HG03103 (cell line): Measurements from ENCODE around the gene C1QTNF7.

Source experiments
- ATAC-seq: cut with Tn5 transposase; IDR thresholded peaks from one replicate; pipeline ENCODE4 v1.9.1; 2021; ENCODE audit warnings: low read depth; ENCODE audit not compliant: unreplicated experiment

C1QTNF7 gene

GRCh38 chr4:15413010-15413622 is 14.7 kb upstream of the C1QTNF7 start:
- no peak for ATAC-seq

- no peak for ATAC-seq
Observed at GRCh38 chr4:15413623-15414019, 14.2 kb upstream of the C1QTNF7 start.

GRCh38 chr4:15414551-15415091 is 13.2 kb upstream of the C1QTNF7 start:
- no peak for ATAC-seq

GRCh38 chr4:15416357-15417232 is 11.2 kb upstream of the C1QTNF7 start:
- no peak for ATAC-seq

GRCh38 chr4:15417233-15417660 is 10.6 kb upstream of the C1QTNF7 start:
- no peak for ATAC-seq

- ATAC-seq, result no peak
Observed at GRCh38 chr4:15418956-15419355, 8.9 kb upstream of the C1QTNF7 start.

- no peak for ATAC-seq
Observed at GRCh38 chr4:15420642-15421041, 7.2 kb upstream of the C1QTNF7 start.

GRCh38 chr4:15423285-15423711 is 4.5 kb upstream of the C1QTNF7 start:
- ATAC-seq, result no peak

- ATAC-seq, result no peak
Observed at GRCh38 chr4:15425520-15425919, 2.3 kb upstream of the C1QTNF7 start.

- ATAC-seq, result no peak
Observed at GRCh38 chr4:15427161-15427560, 672 bp upstream of the C1QTNF7 start.

- no peak for ATAC-seq
Observed at GRCh38 chr4:15428611-15429010, 778 bp downstream of the C1QTNF7 start.

GRCh38 chr4:15434091-15434490 is 6.3 kb downstream of the C1QTNF7 start:
- ATAC-seq, result no peak

- no peak for ATAC-seq
Observed at GRCh38 chr4:15434676-15435075, 6.8 kb downstream of the C1QTNF7 start.

GRCh38 chr4:15436513-15436912 is 8.7 kb downstream of the C1QTNF7 start:
- ATAC-seq, result no peak

GRCh38 chr4:15438939-15439524 is 11.2 kb downstream of the C1QTNF7 start:
- no peak for ATAC-seq

- ATAC-seq, result no peak
Observed at GRCh38 chr4:15443371-15444160, 15.7 kb downstream of the C1QTNF7 start.

GRCh38 chr4:15444276-15444675 is 16.4 kb downstream of the C1QTNF7 start:
- ATAC-seq, result no peak

- ATAC-seq, result no peak
Observed at GRCh38 chr4:15444879-15445547, 17.2 kb downstream of the C1QTNF7 start.

GRCh38 chr4:15451181-15451865 is 23.5 kb downstream of the C1QTNF7 start:
- no peak for ATAC-seq
